A673 (cell line): ENCODE data around the gene PLA2G4A.

Experiments used
- CTCF ChIP-seq: fragments of 300-800, 200-600 bp; sonication (generic); conservative IDR thresholded peaks from 2 replicates; pipeline ENCODE4 v1.5.1; 2017; ENCODE audit warnings: low read depth, mild to moderate bottlenecking, antibody characterized with exemption, low read length, moderate library complexity, mixed read lengths
- EZH2 ChIP-seq: fragments of 200-600 bp; sonication (generic); IDR thresholded peaks from 2 replicates; pipeline ENCODE4 v1.6.1; 2017; ENCODE audit warnings: borderline replicate concordance, low read depth, mild to moderate bottlenecking, mixed read lengths, antibody characterized with exemption, low read length; ENCODE audit not compliant: poor library complexity, severe bottlenecking

GRCh38 chr1:186945146-186945545 lies 116.4 kb downstream of the PLA2G4A start:
- TF ChIP-seq CTCF: no peak
- no peak for TF ChIP-seq EZH2
